LNCaP clone FGC (cell line): ENCODE data around the gene SMAD7.

Experiments
- DNase-seq: peaks from one replicate; pipeline ENCODE4 v3.0.0-alpha.2; 2011; ENCODE audit warnings: low read depth
- H3K4me3 ChIP-seq: 2 replicates; pipeline ENCODE4 v1.5.1; 2011; ENCODE audit warnings: mild to moderate bottlenecking, low read depth, low read length, control low read depth
- CTCF ChIP-seq: IDR thresholded peaks from 2 replicates; pipeline ENCODE4 v1.5.1; 2012; ENCODE audit warnings: mild to moderate bottlenecking; ENCODE audit not compliant: control insufficient read depth, insufficient read depth; ENCODE audit errors: extremely low read depth

SMAD7 gene

DNA sequence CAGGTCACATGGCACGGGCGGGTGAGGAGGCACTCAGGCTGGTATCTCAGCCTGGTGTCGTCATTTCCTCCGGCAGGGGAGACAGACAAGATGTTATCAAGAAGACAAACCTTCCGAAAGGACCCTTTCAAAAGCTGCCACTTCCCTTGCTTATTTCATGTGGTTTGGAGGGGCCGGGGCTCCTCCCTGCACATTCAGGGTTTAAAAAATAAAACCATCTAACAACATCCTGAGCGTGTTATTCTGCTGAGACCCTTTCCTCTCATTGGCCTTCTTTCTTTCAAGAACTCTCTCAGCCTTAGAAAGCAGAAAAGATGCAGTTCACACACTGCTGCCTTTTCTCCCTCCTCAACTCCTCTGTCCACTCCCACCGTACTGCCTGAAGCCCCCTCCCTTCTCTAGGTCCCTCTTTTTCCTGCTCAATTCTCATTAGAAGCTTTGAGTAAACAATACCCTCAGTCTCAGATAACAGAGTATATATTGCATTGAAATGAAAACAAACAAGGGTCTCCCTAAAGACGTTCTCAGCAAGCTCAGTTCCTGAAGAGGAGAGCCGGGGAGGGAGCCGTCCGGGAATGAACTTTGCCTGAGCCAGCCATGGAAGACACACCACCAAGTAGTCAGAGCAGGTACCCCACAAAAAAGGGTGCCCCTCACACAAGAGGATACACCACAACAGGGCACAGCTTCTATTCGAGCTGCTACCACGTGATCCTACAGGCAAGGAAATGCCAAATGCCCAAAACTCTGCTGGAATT, 9.7 kb downstream of the SMAD7 start:
- no peak for DNase-seq
- no peak for TF ChIP-seq CTCF
- H3K4me3 ChIP-seq = no peak overlapping the region

DNA sequence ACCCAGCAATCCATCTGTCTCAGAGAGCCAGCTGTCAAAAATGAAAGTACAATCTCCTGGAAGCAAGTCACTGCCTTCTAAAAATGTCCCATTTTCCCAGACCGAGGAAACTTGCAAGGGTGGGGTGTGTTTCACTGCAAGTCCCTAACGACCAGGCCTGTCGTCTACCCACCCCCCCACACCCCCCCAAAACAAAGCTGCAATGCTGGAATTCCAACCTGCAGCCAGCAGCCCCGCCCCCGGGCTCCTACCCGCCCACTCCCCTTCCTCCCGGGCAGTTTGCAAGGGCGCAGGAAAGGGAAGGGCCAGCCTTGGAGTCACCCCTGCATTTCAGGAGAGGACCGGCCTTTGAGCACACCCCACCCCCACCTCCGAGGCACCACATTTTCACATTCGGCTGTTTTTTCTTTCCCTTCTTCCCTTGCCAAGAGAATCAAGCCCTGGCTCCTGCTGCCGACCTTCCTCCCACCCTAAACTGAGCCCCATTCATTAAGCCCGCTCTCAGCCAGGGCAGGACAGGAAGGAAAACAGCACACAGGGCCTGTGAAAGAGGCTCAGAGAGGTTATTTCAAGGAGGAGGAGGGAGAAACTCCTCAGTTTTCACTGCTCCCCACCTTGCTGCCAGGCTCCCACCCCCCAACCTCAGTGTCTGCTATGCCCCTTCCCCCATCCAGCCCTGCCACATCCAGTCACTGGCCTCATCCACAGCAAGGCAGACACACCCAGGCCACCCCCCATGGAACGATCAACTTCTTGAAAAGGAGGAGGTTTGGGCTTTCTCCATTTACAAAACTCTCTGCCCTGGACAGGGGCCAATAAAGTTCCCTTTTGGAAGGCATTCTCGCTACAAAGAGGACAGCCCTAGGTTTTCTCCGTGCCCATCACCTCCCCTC, 11.3 kb downstream of the SMAD7 start:
- H3K4me3 ChIP-seq = no peak overlapping the region
- no peak for TF ChIP-seq CTCF
- DNase-seq = no peak

DNA sequence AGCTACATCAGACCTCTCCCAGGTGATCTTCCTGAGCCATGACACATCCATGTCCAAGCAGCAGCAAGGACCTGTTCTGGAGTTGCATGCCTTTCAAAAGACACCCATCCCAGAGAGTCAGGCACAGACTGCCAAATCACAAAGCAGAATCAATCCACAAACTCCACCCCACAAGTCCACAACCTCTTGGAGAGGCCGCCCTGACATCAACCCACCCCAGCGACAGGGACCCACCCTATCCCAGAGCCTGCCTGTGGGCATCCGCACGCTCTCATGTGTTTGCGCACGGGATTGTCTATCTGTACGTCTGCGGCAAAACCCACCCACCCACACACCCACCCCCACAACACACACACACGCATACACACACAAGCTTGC, 11.9 kb downstream of the SMAD7 start:
- H3K4me3 ChIP-seq = no peak overlapping the region
- TF ChIP-seq CTCF = no peak

DNA sequence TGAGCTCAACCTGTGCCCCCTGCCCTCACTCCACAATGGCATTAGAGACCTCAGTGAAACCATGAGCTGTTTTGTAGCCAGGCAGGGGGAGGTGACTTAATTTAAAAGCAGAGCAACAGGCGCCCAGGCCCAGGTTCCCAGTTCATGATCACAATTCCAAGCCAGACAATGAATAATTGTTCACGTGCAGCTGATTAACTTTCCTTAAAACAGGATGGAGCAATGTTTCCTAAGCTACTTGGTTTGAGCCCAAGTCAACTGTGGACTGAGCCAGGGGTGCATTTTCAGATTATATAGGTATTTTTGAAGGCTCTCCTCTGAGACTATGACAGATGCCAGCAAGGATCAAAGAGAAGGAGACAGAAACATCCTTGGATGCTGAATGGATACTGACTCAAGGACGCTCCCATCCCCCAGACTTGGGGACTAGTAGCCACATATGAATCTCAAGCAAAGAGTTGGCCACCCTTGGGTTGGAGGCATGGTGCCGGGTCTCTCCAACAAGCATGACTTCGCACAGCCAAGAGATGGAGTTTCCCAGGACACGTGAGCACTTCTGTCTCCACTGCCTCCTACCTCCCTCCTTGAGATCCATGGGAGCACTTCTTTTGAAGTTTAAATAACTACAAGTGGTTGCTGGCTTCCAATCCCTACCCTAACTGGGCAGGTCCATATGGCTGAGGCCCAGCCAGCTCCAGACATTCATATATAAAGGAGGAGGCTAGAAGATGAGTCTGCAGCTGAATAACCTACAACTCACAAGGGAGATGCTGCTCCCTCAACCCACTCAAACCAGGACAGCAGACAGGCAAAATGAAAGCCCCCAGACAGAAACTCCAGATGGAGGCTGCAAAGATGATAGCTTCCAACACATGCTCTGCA, 12.7 kb downstream of the SMAD7 start:
- no peak for DNase-seq
- H3K4me3 ChIP-seq = no peak overlapping the region
- TF ChIP-seq CTCF = no peak

More for the DNA sequence above, 11.9 kb downstream of the SMAD7 start:
- DNase-seq = no peak

DNA sequence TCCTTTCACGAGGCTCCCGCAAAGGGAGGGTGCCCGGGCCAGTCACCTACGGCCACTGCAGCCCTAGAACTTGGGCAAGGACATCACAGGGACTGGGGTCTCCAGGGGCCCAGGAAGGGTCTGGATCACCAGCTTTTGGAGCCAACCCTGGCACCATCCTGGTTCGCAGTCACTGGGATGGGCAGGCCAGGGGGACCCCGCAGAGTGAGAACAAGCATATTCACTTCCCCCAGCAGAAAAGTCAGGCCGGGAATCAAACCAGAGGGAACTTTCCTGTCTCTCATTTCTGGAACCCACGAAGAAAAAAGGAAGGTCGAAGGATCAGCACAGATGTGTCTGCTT, 15.4 kb downstream of the SMAD7 start:
- DNase-seq = no peak
- TF ChIP-seq CTCF = no peak
- H3K4me3 ChIP-seq = no peak overlapping the region

GRCh38 chr18:48934723-48935432, 15.9 kb downstream of the SMAD7 start:
- DNase-seq = no peak
- H3K4me3 ChIP-seq = no peak overlapping the region
- TF ChIP-seq CTCF = no peak
